GM19468 (cell line): ENCODE data around the gene CCDC81.

Source experiments
- ATAC-seq: cut with Tn5 transposase; IDR thresholded peaks from one replicate; pipeline ENCODE4 v1.9.1; 2021; ENCODE audit warnings: mild to moderate bottlenecking, moderate library complexity, moderate number of reproducible peaks; ENCODE audit not compliant: unreplicated experiment; ENCODE audit errors: extremely low read depth

Gene CCDC81

GRCh38 chr11:86460461-86461385, 86.0 kb downstream of the CCDC81 start:
- ATAC-seq: no peak

- ATAC-seq: no peak
Observed at GRCh38 chr11:86461892-86462291, 87.2 kb downstream of the CCDC81 start.

GRCh38 chr11:86463120-86463519, 88.4 kb downstream of the CCDC81 start:
- ATAC-seq: no peak

GRCh38 chr11:86463955-86464354, 89.3 kb downstream of the CCDC81 start:
- ATAC-seq: no peak

- no peak for ATAC-seq
Observed at GRCh38 chr11:86464509-86465221, 90.0 kb downstream of the CCDC81 start.

- no peak for ATAC-seq
Observed at GRCh38 chr11:86468169-86468568, 93.5 kb downstream of the CCDC81 start.

GRCh38 chr11:86469491-86470388, 95.1 kb downstream of the CCDC81 start:
- ATAC-seq: no peak
